MM.1S (cell line): ENCODE results near the gene TIE1.

Experiments
- DNase-seq: peaks from one replicate; pipeline ENCODE4 v3.0.0-alpha.2; 2015
- H2AFZ ChIP-seq: fragments of 300-600 bp; sonication (generic); 2 replicates; pipeline ENCODE4 v1.6.0; 2016; ENCODE audit warnings: antibody characterized with exemption, low read length
- H3F3A ChIP-seq: fragments of 300-600 bp; sonication (generic); 2 replicates; pipeline ENCODE4 v1.6.1; 2016; ENCODE audit warnings: mild to moderate bottlenecking, antibody characterized with exemption, low read length, moderate library complexity, mixed read lengths; ENCODE audit not compliant: insufficient read depth
- H3K27ac ChIP-seq: fragments of 300-600 bp; sonication (generic); 2 replicates; pipeline ENCODE4 v1.5.1; 2016; ENCODE audit warnings: mild to moderate bottlenecking, low read length
- H3K27me3 ChIP-seq: fragments of 300-600 bp; sonication (generic); replicated peaks from 2 replicates; pipeline ENCODE4 v1.6.0; 2016; ENCODE audit warnings: low read length; ENCODE audit not compliant: insufficient read depth
- H3K36me3 ChIP-seq: fragments of 300-600 bp; sonication (generic); replicated peaks from 2 replicates; pipeline ENCODE4 v1.6.1; 2016; ENCODE audit warnings: mild to moderate bottlenecking, low read length, mixed read lengths; ENCODE audit not compliant: insufficient read depth
- H3K4me1 ChIP-seq: fragments of 300-600 bp; sonication (generic); 2 replicates; pipeline ENCODE4 v1.6.1; 2016; ENCODE audit warnings: low read length, mixed read lengths
- H3K4me2 ChIP-seq: fragments of 300-600 bp; sonication (generic); 2 replicates; pipeline ENCODE4 v1.6.0; 2016; ENCODE audit warnings: low read depth, low read length
- H3K4me3 ChIP-seq: fragments of 300-600 bp; sonication (generic); 2 replicates; pipeline ENCODE4 v1.5.1; 2016; ENCODE audit warnings: low read length, mixed read lengths
- H3K79me2 ChIP-seq: fragments of 300-600 bp; sonication (generic); 2 replicates; pipeline ENCODE4 v1.6.1; 2016; ENCODE audit warnings: mixed run types, low read length, mixed read lengths
- H3K9ac ChIP-seq: fragments of 300-600 bp; sonication (generic); 2 replicates; pipeline ENCODE4 v1.6.1; 2016; ENCODE audit warnings: low read length, mixed read lengths
- H3K9me2 ChIP-seq: fragments of 300-600 bp; sonication (generic); replicated peaks from 2 replicates; pipeline ENCODE4 v1.6.1; 2016; ENCODE audit warnings: mild to moderate bottlenecking, low read length, mixed read lengths; ENCODE audit not compliant: insufficient read depth
- H3K9me3 ChIP-seq: fragments of 300-600 bp; sonication (generic); replicated peaks from 2 replicates; pipeline ENCODE4 v1.6.1; 2016; ENCODE audit warnings: mild to moderate bottlenecking, low read length, mixed read lengths; ENCODE audit not compliant: insufficient read depth
- H4K20me1 ChIP-seq: fragments of 300-600 bp; sonication (generic); 2 replicates; pipeline ENCODE4 v1.6.1; 2016; ENCODE audit warnings: mild to moderate bottlenecking, low read length, moderate library complexity, mixed read lengths; ENCODE audit not compliant: insufficient read depth
- CTCF ChIP-seq: fragments of 300-600 bp; sonication (generic); IDR thresholded peaks from 2 replicates; pipeline ENCODE4 v1.5.1; 2016; ENCODE audit warnings: antibody characterized with exemption, low read length, mixed read lengths
- EZH2 ChIP-seq: fragments of 300-600 bp; sonication (generic); optimal IDR thresholded peaks from 2 replicates; pipeline ENCODE3; 2017; ENCODE audit warnings: low read depth, mild to moderate bottlenecking, antibody characterized with exemption, low read length, mixed read lengths
- EZH2phosphoT487 ChIP-seq: fragments of 300-600 bp; sonication (generic); IDR thresholded peaks from 2 replicates; pipeline ENCODE4 v1.6.1; 2018; ENCODE audit warnings: antibody characterized with exemption, low read length

The TIE1 gene

GRCh38 chr1:43322506-43322905 is 21.7 kb downstream of the TIE1 start:
- no peaks in the 10 kb centered on the region for H3K27me3 ChIP-seq
- no peak overlapping the region for H3K4me2 ChIP-seq
- TF ChIP-seq EZH2 = no peak
- no peaks in the 10 kb centered on the region for H3K4me1 ChIP-seq
- H3K79me2 ChIP-seq = no peaks in the 10 kb centered on the region
- no peaks in the 10 kb centered on the region for H3K9me3 ChIP-seq
- no peak overlapping the region for H2AFZ ChIP-seq
- no peak overlapping the region for H3K27ac ChIP-seq
- H3K9ac ChIP-seq = no peak overlapping the region
- no peaks in the 10 kb centered on the region for H4K20me1 ChIP-seq
- no peaks in the 10 kb centered on the region for H3K9me2 ChIP-seq
- no peak overlapping the region for H3K4me3 ChIP-seq
- no peaks in the 10 kb centered on the region for H3F3A ChIP-seq
- DNase-seq = no peak
- no peaks in the 10 kb centered on the region for H3K36me3 ChIP-seq

DNA sequence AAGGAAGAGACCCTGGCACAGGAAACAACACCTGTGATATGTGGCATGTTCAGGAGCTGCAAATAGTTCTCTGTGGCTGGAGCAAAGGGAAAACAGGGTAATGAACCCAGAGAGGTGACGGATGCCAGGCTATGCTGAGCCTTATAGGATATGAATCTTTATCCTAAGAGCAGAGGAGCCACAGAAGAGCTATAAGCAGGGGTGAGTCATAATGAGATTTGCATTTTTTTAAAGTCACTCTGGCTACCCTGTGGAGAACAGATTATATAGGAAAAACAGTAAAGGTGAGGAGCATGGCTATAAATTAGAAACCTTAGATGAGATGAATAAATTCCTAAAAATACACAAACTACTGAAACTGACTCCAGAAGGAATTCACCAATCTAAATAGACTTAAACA is 24.0 kb downstream of the TIE1 start:
- no peak overlapping the region for H3K9ac ChIP-seq
- H2AFZ ChIP-seq = no peak overlapping the region
- no peak overlapping the region for H3K4me2 ChIP-seq
- no peaks in the 10 kb centered on the region for H3K9me3 ChIP-seq
- DNase-seq = no peak
- no peaks in the 10 kb centered on the region for H3K27me3 ChIP-seq
- H3K4me3 ChIP-seq = no peak overlapping the region
- H3K9me2 ChIP-seq = no peaks in the 10 kb centered on the region
- H3K79me2 ChIP-seq = no peaks in the 10 kb centered on the region
- no peaks in the 10 kb centered on the region for H4K20me1 ChIP-seq
- TF ChIP-seq EZH2phosphoT487 = no peak
- TF ChIP-seq EZH2 = no peak
- no peak for TF ChIP-seq CTCF
- H3K27ac ChIP-seq = no peak overlapping the region
- no peaks in the 10 kb centered on the region for H3F3A ChIP-seq
- H3K4me1 ChIP-seq = no peaks in the 10 kb centered on the region
- no peaks in the 10 kb centered on the region for H3K36me3 ChIP-seq

DNA sequence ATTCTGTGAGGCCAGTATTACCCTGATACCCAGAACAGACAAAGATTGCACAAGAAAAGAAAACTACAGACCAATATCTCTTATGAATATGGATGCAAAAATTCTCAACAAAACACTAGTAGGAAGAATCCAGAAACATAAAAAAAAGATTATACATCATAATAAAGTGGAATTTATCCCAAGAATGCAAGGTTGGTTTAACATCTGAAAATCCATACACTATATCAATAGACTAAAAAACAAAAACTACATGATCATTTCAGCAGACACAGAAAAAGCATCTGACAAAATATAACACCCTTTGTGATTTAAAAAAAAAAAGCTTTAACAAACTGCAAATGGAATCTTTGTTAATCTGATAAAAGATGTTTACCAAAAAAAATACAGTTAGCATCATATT is 24.6 kb downstream of the TIE1 start:
- no peak overlapping the region for H3K9ac ChIP-seq
- no peaks in the 10 kb centered on the region for H3K4me1 ChIP-seq
- H3F3A ChIP-seq = no peaks in the 10 kb centered on the region
- no peak overlapping the region for H2AFZ ChIP-seq
- H4K20me1 ChIP-seq = no peaks in the 10 kb centered on the region
- no peaks in the 10 kb centered on the region for H3K9me3 ChIP-seq
- DNase-seq = no peak
- H3K79me2 ChIP-seq = no peaks in the 10 kb centered on the region
- TF ChIP-seq EZH2 (no peak), EZH2phosphoT487 (no peak), CTCF (no peak)
- no peaks in the 10 kb centered on the region for H3K36me3 ChIP-seq
- no peak overlapping the region for H3K27ac ChIP-seq
- no peaks in the 10 kb centered on the region for H3K9me2 ChIP-seq
- no peaks in the 10 kb centered on the region for H3K27me3 ChIP-seq
- no peak overlapping the region for H3K4me2 ChIP-seq
- no peak overlapping the region for H3K4me3 ChIP-seq

DNA sequence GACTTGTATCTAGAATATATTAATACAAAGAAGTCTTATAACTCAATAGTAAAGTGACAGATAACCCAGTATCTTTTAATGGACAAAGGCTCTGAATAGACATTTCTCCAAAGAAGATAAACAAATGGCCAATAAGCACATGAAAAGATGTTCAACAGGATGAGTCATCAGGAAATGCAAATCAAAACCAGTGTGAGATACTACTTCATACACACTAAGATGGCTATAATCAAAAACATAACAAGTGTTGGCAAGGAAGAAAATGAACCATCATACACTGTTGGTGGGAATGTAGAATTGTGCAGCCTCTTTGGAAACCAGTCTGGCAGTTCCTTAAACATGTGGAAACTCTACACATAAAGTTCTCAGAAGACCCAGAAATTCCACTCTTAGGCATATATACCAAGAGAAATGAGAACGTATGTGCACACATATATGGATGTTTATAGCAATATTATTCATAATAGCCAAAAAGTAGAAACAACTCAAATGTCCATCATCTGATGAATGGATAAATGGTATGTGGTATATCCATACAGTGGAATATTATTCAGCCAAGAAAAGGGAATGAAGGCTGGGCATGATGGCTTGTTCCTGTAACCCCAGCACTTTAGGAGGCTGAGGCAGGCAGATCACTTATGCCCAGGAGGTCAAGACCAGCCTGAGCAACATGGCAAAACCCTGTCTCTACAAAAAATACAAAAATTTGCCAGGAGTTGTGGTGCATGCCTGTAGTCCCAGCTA is 26.9 kb downstream of the TIE1 start:
- Histone ChIP-seq H3F3A (no peaks in the 10 kb centered on the region), H2AFZ (no peak overlapping the region), H3K4me2 (no peak overlapping the region), H4K20me1 (no peaks in the 10 kb centered on the region), H3K36me3 (no peaks in the 10 kb centered on the region), H3K9me2 (no peaks in the 10 kb centered on the region), H3K9ac (no peak overlapping the region), H3K4me3 (no peak overlapping the region), H3K79me2 (no peaks in the 10 kb centered on the region), H3K27ac (no peak overlapping the region), H3K9me3 (no peaks in the 10 kb centered on the region), H3K4me1 (no peaks in the 10 kb centered on the region), H3K27me3 (no peaks in the 10 kb centered on the region)
- no peak for TF ChIP-seq EZH2phosphoT487
- TF ChIP-seq EZH2 = no peak
- no peak for TF ChIP-seq CTCF
- no peak for DNase-seq
